ENCODE data around the gene XRCC5. TPM values are rescaled to one million over a fixed set of nuclear protein-coding genes. Genes with fewer than 3 reads are reported as not detected.

XRCC5 gene
- total and polyA plus RNA-seq, 10 of the 15 experiments (the other 5 are each of a cell fraction or from before 2014, with no cell fraction given): 259 to 815 (median 530) TPM

DNA sequence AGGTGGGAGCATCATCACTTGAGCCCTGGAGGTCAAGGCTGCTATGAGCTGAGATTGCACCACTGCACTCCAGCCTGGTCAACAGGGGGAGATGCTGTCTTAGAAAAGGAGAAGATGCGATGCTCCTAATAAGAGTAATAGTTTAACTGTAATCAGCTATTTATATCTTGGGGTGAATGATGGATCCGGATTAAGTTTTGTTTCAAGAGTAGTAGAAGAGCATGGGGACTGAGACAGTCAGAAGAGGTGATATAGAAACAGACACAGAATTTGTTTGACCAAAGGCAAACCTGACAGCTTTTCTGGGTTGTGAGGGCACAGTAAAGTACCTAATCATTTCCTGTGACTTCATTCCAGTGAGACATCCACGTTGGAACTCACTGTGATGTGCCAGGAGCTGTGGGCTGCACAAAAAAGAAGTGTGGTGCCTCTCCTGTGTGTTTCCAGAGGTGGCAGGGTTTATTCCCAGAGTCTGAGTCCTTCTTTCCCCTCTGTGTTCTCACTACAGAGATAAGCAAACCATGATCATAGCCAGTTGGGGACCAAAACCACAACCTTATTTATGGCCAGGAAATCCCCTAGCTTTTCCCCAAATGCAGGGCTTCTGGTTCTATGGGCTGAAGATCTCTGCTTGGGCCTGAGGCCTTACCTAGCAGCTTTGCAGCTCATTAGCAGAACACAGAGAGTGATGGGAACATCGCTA is 113.7 kb downstream of the XRCC5 start:
- peak overlapping the region; percentile 71 for H3K27ac ChIP-seq (ENCODE audit: control insufficient read depth, insufficient read depth)
- ATAC-seq (peak; percentile 79), FAIRE-seq (peak; percentile 72), DNase-seq (ENCODE audit: low read depth, low spot score) (peak; percentile 64)
- H3K79me2 ChIP-seq (ENCODE audit: control insufficient read depth, insufficient read depth, low read length): no peaks in the 10 kb centered on the region
- H3K9ac ChIP-seq (ENCODE audit: control insufficient read depth, insufficient read depth, low read length): no peak overlapping the region
- H3K27me3 ChIP-seq (replicated peaks in 1 of 2; ENCODE audit: control insufficient read depth in 2 of 2, insufficient read depth in 2 of 2, low read length in 1 of 2): no peaks in the 10 kb centered on the region
- POLR2A ChIA-PET: interaction anchor here (0.6 to 1.0 kb wide), 4 partner anchors 16 to 440 kb away, joined by 3 to 4 read pairs (median 3); no protein-coding TSS in a partner anchor
- RAD21 ChIA-PET (ENCODE audit: unreplicated experiment): interaction anchor here (0.7 to 3.1 kb wide), 26 partner anchors 9 to 444 kb away, joined by 3 to 38 read pairs (median 4); partner anchors contain the start of genes RPL37A and SMARCAL1
- no TSS peak for BruUV-seq (replicated peaks)
- no peaks in the 10 kb centered on the region for H4K20me1 ChIP-seq (ENCODE audit: control insufficient read depth, insufficient read depth)
- in situ Hi-C loops (cut with MboI) (no loop called here), intact Hi-C loops (cut with micrococcal nuclease; ENCODE audit: unreplicated experiment) (loop anchor here (2.0 to 5.0 kb wide), 5 partner anchors 60 to 444 kb away; partner anchors contain the start of gene RPL37A)
- H3K36me3 ChIP-seq (ENCODE audit: control insufficient read depth in 2 of 2, insufficient read depth in 2 of 2, low read length in 1 of 2): no peaks in the 10 kb centered on the region; a peak in 1 of 4 replicates
- peak overlapping the region; percentile 70 for H2AFZ ChIP-seq (ENCODE audit: control insufficient read depth, low read depth, low read length)
- peaks cover 26% of the 10 kb centered on the region for H3K4me1 ChIP-seq (ENCODE audit: control insufficient read depth, insufficient read depth, low read length)
- no peaks in the 10 kb centered on the region for H3K9me3 ChIP-seq (replicated peaks; ENCODE audit: control insufficient read depth, insufficient read depth, low read length)
- SMC1A ChIA-PET (ENCODE audit: uncharacterized antibody, unreplicated experiment): interaction anchor here (0.6 to 6.3 kb wide), 37 partner anchors 10 to 444 kb away, joined by 3 to 84 read pairs (median 4); partner anchors contain the start of gene SMARCAL1
- WGBS (ENCODE audit: insufficient coverage, insufficient replicate concordance, low lambda C conversion rate, missing lambda C conversion rate): 14% methylated on average over 4 of the region's 4 CpGs
- no peak overlapping the region for H3K4me3 ChIP-seq
- CTCF ChIA-PET: interaction anchor here (0.7 to 4.0 kb wide), 33 partner anchors 8 to 444 kb away, joined by 3 to 116 read pairs (median 4); partner anchors contain the start of genes RPL37A and SMARCAL1
- H3K4me2 ChIP-seq (ENCODE audit: control insufficient read depth, insufficient read depth): peak overlapping the region; percentile 32
- TF ChIP-seq, protein P1, sequence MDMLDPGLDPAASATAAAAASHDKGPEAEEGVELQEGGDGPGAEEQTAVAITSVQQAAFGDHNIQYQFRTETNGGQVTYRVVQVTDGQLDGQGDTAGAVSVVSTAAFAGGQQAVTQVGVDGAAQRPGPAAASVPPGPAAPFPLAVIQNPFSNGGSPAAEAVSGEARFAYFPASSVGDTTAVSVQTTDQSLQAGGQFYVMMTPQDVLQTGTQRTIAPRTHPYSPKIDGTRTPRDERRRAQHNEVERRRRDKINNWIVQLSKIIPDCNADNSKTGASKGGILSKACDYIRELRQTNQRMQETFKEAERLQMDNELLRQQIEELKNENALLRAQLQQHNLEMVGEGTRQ (IDR thresholded peaks at IDR 0.05; ENCODE audit: borderline replicate concordance, low read depth, low read length): no peak
- TF ChIP-seq, protein P2, sequence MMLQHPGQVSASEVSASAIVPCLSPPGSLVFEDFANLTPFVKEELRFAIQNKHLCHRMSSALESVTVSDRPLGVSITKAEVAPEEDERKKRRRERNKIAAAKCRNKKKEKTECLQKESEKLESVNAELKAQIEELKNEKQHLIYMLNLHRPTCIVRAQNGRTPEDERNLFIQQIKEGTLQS (IDR thresholded peaks at IDR 0.05; ENCODE audit: borderline replicate concordance, extremely low read depth, low read depth, low read length): no peak
- TF ChIP-seq CREB1 (IDR thresholded peaks at IDR 0.05; ENCODE audit: low read depth): peak; percentile 74
- peak; percentile 84 for TF ChIP-seq RAD21 (IDR thresholded peaks at IDR 0.05; ENCODE audit: insufficient read depth, low read depth, low read length)
- TF ChIP-seq MTA2 (IDR thresholded peaks at IDR 0.05; ENCODE audit: low read depth): peak; percentile 79
- no peak for TF ChIP-seq BRCA1 (IDR thresholded peaks at IDR 0.05; ENCODE audit: low read depth, low read length)
- TF ChIP-seq, protein P3, sequence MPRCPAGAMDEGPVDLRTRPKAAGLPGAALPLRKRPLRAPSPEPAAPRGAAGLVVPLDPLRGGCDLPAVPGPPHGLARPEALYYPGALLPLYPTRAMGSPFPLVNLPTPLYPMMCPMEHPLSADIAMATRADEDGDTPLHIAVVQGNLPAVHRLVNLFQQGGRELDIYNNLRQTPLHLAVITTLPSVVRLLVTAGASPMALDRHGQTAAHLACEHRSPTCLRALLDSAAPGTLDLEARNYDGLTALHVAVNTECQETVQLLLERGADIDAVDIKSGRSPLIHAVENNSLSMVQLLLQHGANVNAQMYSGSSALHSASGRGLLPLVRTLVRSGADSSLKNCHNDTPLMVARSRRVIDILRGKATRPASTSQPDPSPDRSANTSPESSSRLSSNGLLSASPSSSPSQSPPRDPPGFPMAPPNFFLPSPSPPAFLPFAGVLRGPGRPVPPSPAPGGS (IDR thresholded peaks at IDR 0.05; ENCODE audit: borderline replicate concordance, insufficient read depth, low read depth, low read length, poor library complexity, severe bottlenecking): peak; percentile 55
- TF ChIP-seq, protein P4, sequence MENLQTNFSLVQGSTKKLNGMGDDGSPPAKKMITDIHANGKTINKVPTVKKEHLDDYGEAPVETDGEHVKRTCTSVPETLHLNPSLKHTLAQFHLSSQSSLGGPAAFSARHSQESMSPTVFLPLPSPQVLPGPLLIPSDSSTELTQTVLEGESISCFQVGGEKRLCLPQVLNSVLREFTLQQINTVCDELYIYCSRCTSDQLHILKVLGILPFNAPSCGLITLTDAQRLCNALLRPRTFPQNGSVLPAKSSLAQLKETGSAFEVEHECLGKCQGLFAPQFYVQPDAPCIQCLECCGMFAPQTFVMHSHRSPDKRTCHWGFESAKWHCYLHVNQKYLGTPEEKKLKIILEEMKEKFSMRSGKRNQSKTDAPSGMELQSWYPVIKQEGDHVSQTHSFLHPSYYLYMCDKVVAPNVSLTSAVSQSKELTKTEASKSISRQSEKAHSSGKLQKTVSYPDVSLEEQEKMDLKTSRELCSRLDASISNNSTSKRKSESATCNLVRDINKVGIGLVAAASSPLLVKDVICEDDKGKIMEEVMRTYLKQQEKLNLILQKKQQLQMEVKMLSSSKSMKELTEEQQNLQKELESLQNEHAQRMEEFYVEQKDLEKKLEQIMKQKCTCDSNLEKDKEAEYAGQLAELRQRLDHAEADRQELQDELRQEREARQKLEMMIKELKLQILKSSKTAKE (IDR thresholded peaks at IDR 0.05; ENCODE audit: low read depth, poor library complexity, severe bottlenecking): no peak
- TF ChIP-seq MEF2B (IDR thresholded peaks at IDR 0.05; ENCODE audit: partially characterized antibody, poor library complexity, severe bottlenecking): peak; percentile 47
- TF ChIP-seq, protein P5, sequence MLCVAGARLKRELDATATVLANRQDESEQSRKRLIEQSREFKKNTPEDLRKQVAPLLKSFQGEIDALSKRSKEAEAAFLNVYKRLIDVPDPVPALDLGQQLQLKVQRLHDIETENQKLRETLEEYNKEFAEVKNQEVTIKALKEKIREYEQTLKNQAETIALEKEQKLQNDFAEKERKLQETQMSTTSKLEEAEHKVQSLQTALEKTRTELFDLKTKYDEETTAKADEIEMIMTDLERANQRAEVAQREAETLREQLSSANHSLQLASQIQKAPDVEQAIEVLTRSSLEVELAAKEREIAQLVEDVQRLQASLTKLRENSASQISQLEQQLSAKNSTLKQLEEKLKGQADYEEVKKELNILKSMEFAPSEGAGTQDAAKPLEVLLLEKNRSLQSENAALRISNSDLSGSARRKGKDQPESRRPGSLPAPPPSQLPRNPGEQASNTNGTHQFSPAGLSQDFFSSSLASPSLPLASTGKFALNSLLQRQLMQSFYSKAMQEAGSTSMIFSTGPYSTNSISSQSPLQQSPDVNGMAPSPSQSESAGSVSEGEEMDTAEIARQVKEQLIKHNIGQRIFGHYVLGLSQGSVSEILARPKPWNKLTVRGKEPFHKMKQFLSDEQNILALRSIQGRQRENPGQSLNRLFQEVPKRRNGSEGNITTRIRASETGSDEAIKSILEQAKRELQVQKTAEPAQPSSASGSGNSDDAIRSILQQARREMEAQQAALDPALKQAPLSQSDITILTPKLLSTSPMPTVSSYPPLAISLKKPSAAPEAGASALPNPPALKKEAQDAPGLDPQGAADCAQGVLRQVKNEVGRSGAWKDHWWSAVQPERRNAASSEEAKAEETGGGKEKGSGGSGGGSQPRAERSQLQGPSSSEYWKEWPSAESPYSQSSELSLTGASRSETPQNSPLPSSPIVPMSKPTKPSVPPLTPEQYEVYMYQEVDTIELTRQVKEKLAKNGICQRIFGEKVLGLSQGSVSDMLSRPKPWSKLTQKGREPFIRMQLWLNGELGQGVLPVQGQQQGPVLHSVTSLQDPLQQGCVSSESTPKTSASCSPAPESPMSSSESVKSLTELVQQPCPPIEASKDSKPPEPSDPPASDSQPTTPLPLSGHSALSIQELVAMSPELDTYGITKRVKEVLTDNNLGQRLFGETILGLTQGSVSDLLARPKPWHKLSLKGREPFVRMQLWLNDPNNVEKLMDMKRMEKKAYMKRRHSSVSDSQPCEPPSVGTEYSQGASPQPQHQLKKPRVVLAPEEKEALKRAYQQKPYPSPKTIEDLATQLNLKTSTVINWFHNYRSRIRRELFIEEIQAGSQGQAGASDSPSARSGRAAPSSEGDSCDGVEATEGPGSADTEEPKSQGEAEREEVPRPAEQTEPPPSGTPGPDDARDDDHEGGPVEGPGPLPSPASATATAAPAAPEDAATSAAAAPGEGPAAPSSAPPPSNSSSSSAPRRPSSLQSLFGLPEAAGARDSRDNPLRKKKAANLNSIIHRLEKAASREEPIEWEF (IDR thresholded peaks at IDR 0.05; ENCODE audit: insufficient replicate concordance, low read depth, low read length): no peak

Data from GM12878 (cell line).